ENCODE results near the gene CALHM5.

Gene CALHM5

GRCh38 chr6:116511424-116512110 lies at the start of gene CALHM5:
Gene CALHM5 (plus strand): TSS chr6:116511639. CDS start chr6:116511697, 58 bp downstream.
- peaks cover 0 to 2% of the 10 kb centered on the region in 2 donors for H3K27me3 ChIP-seq (ENCODE audit: control insufficient read depth in 2 of 2, insufficient read depth in 2 of 2, low read length in 2 of 2)
- peak within 1 kb of the TSS; percentile 56 to 66 for H3K27ac ChIP-seq (ENCODE audit: low read depth in 2 of 2, low read length in 2 of 2)
- H3K4me1 ChIP-seq (ENCODE audit: control insufficient read depth in 2 of 2, insufficient read depth in 2 of 2, low read length in 2 of 2) = no peaks in the 10 kb centered on the region
- no peaks in the 10 kb centered on the region for H3K9me3 ChIP-seq (ENCODE audit: control insufficient read depth in 2 of 2, low read length in 2 of 2)
- H3K9ac ChIP-seq (ENCODE audit: low read depth in 1 of 2, low read length in 2 of 2) = peak within 1 kb of the TSS in 1 of 2 donors; percentile 53
- no peaks in the 10 kb centered on the region for H3K36me3 ChIP-seq (ENCODE audit: control insufficient read depth in 2 of 2, insufficient read depth in 2 of 2, low read length in 2 of 2)
- peak within 1 kb of the TSS; percentile 17 to 60 for H3K4me3 ChIP-seq (ENCODE audit: low read length in 2 of 2)

GRCh38 chr6:116461932-116462885 lies 49.2 kb upstream of the CALHM5 start:
- H3K9me3 ChIP-seq (ENCODE audit: control insufficient read depth in 2 of 2, low read length in 2 of 2) = no peaks in the 10 kb centered on the region
- peak overlapping the region; percentile 51 to 70 for H3K27ac ChIP-seq (ENCODE audit: low read depth in 2 of 2, low read length in 2 of 2)
- no peaks in the 10 kb centered on the region for H3K4me1 ChIP-seq (ENCODE audit: control insufficient read depth in 2 of 2, insufficient read depth in 2 of 2, low read length in 2 of 2)
- peak overlapping the region; percentile 61 to 67 for H3K4me3 ChIP-seq (ENCODE audit: low read length in 2 of 2)
- no peaks in the 10 kb centered on the region for H3K36me3 ChIP-seq (ENCODE audit: control insufficient read depth in 2 of 2, insufficient read depth in 2 of 2, low read length in 2 of 2)
- peak overlapping the region; percentile 53 to 56 for H3K9ac ChIP-seq (ENCODE audit: low read depth in 1 of 2, low read length in 2 of 2)
- H3K27me3 ChIP-seq (ENCODE audit: control insufficient read depth in 2 of 2, insufficient read depth in 2 of 2, low read length in 2 of 2) = peaks cover 8 to 13% of the 10 kb centered on the region in 2 donors

DNA sequence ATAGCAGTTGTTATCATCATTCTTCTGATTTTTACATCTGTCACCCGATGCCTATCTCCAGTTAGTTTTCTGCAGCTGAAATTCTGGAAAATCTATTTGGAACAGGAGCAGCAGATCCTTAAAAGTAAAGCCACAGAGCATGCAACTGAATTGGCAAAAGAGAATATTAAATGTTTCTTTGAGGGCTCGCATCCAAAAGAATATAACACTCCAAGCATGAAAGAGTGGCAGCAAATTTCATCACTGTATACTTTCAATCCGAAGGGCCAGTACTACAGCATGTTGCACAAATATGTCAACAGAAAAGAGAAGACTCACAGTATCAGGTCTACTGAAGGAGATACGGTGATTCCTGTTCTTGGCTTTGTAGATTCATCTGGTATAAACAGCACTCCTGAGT lies 48.1 kb upstream of the CALHM5 start:
- Histone ChIP-seq H3K4me1 (ENCODE audit: control insufficient read depth in 2 of 2, insufficient read depth in 2 of 2, low read length in 2 of 2) (no peaks in the 10 kb centered on the region), H3K36me3 (ENCODE audit: control insufficient read depth in 2 of 2, insufficient read depth in 2 of 2, low read length in 2 of 2) (no peaks in the 10 kb centered on the region), H3K4me3 (ENCODE audit: low read length in 2 of 2) (no peak overlapping the region), H3K9me3 (ENCODE audit: control insufficient read depth in 2 of 2, low read length in 2 of 2) (no peaks in the 10 kb centered on the region), H3K27me3 (ENCODE audit: control insufficient read depth in 2 of 2, insufficient read depth in 2 of 2, low read length in 2 of 2) (peaks cover 8 to 13% of the 10 kb centered on the region in 2 donors), H3K9ac (ENCODE audit: low read depth in 1 of 2, low read length in 2 of 2) (no peak overlapping the region), H3K27ac (ENCODE audit: low read depth in 2 of 2, low read length in 2 of 2) (no peak overlapping the region)

DNA sequence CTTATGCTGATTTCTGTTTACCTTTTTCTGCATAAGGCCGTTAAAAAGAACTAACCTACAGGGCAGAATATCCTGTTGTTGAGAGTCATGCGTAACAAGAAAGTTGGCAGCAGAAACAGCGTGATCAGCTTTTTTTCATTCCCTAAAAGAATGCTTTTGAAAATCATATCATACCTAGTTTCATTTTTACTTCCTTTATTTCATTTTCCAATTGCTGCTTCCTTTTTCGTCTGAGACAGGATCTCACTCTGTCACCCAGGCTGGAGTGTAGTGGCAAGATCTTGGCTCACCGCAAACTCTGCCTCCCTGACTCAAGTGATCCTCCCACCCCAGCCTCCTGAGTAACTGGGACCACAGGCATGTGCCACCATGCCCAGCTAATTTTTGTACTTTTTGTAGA lies 46.2 kb upstream of the CALHM5 start:
- no peaks in the 10 kb centered on the region for H3K36me3 ChIP-seq (ENCODE audit: control insufficient read depth in 2 of 2, insufficient read depth in 2 of 2, low read length in 2 of 2)
- H3K4me1 ChIP-seq (ENCODE audit: control insufficient read depth in 2 of 2, insufficient read depth in 2 of 2, low read length in 2 of 2) = no peaks in the 10 kb centered on the region
- no peak overlapping the region for H3K27ac ChIP-seq (ENCODE audit: low read depth in 2 of 2, low read length in 2 of 2)
- H3K4me3 ChIP-seq (ENCODE audit: low read length in 2 of 2) = no peak overlapping the region
- no peak overlapping the region for H3K9ac ChIP-seq (ENCODE audit: low read depth in 1 of 2, low read length in 2 of 2)
- peaks cover 8 to 13% of the 10 kb centered on the region in 2 donors for H3K27me3 ChIP-seq (ENCODE audit: control insufficient read depth in 2 of 2, insufficient read depth in 2 of 2, low read length in 2 of 2)
- no peaks in the 10 kb centered on the region for H3K9me3 ChIP-seq (ENCODE audit: control insufficient read depth in 2 of 2, low read length in 2 of 2)

GRCh38 chr6:116467096-116467495 lies 44.3 kb upstream of the CALHM5 start:
- Histone ChIP-seq H3K36me3 (ENCODE audit: control insufficient read depth in 2 of 2, insufficient read depth in 2 of 2, low read length in 2 of 2) (no peaks in the 10 kb centered on the region), H3K4me3 (ENCODE audit: low read length in 2 of 2) (no peak overlapping the region), H3K9ac (ENCODE audit: low read depth in 1 of 2, low read length in 2 of 2) (no peak overlapping the region), H3K27me3 (ENCODE audit: control insufficient read depth in 2 of 2, insufficient read depth in 2 of 2, low read length in 2 of 2) (peaks cover 8 to 11% of the 10 kb centered on the region in 2 donors), H3K9me3 (ENCODE audit: control insufficient read depth in 2 of 2, low read length in 2 of 2) (no peaks in the 10 kb centered on the region), H3K4me1 (ENCODE audit: control insufficient read depth in 2 of 2, insufficient read depth in 2 of 2, low read length in 2 of 2) (no peaks in the 10 kb centered on the region), H3K27ac (ENCODE audit: low read depth in 2 of 2, low read length in 2 of 2) (no peak overlapping the region)

GRCh38 chr6:116467514-116467913 lies 43.9 kb upstream of the CALHM5 start:
- Histone ChIP-seq H3K9ac (ENCODE audit: low read depth in 1 of 2, low read length in 2 of 2) (no peak overlapping the region), H3K4me3 (ENCODE audit: low read length in 2 of 2) (no peak overlapping the region), H3K4me1 (ENCODE audit: control insufficient read depth in 2 of 2, insufficient read depth in 2 of 2, low read length in 2 of 2) (no peaks in the 10 kb centered on the region), H3K27ac (ENCODE audit: low read depth in 2 of 2, low read length in 2 of 2) (no peak overlapping the region), H3K36me3 (ENCODE audit: control insufficient read depth in 2 of 2, insufficient read depth in 2 of 2, low read length in 2 of 2) (no peaks in the 10 kb centered on the region), H3K9me3 (ENCODE audit: control insufficient read depth in 2 of 2, low read length in 2 of 2) (no peaks in the 10 kb centered on the region), H3K27me3 (ENCODE audit: control insufficient read depth in 2 of 2, insufficient read depth in 2 of 2, low read length in 2 of 2) (peaks cover 5 to 11% of the 10 kb centered on the region in 2 donors)

DNA sequence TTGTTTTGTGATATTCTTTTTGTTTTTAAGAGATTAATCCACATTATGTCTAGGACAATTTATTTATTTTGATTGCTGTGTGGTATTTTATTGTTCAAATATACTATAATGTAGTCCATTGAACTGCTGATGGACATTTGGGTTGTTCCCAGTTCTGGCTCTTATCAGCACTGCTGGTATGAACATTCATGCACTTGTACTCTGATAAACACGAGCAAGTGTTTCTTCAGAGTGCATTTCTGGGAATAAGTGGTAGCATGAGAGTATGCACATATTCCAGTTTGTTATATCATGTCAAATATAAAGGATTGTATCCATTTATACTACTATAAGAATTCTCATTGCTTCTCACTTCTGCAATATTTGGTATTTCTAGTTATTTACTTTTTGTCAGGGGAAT lies 43.1 kb upstream of the CALHM5 start:
- Histone ChIP-seq H3K27me3 (ENCODE audit: control insufficient read depth in 2 of 2, insufficient read depth in 2 of 2, low read length in 2 of 2) (peaks cover 1 to 6% of the 10 kb centered on the region in 2 donors), H3K9ac (ENCODE audit: low read depth in 1 of 2, low read length in 2 of 2) (no peak overlapping the region), H3K4me1 (ENCODE audit: control insufficient read depth in 2 of 2, insufficient read depth in 2 of 2, low read length in 2 of 2) (no peaks in the 10 kb centered on the region), H3K9me3 (ENCODE audit: control insufficient read depth in 2 of 2, low read length in 2 of 2) (no peaks in the 10 kb centered on the region), H3K4me3 (ENCODE audit: low read length in 2 of 2) (no peak overlapping the region), H3K27ac (ENCODE audit: low read depth in 2 of 2, low read length in 2 of 2) (no peak overlapping the region), H3K36me3 (ENCODE audit: control insufficient read depth in 2 of 2, insufficient read depth in 2 of 2, low read length in 2 of 2) (no peaks in the 10 kb centered on the region)

DNA sequence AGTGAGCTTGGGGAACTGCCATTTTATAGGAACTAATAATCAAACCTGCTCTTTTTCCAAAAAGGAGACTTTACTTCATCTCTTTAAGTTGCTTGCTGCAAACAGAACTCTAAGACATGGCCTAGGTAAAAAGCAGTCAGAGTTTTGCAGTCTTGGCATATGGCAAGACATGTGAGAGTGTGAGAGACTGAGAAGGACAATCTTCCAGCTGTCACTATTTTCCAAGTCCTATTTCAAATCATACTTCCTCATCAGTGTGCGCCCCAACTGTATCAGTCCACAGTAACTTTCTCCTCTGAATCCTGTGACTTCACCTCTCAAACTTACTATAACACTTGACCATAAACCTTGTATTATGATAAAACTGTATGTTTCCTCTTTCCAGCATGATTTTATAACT lies 39.9 kb upstream of the CALHM5 start:
- Histone ChIP-seq H3K27me3 (ENCODE audit: control insufficient read depth in 2 of 2, insufficient read depth in 2 of 2, low read length in 2 of 2) (no peaks in the 10 kb centered on the region), H3K4me3 (ENCODE audit: low read length in 2 of 2) (no peak overlapping the region), H3K9ac (ENCODE audit: low read depth in 1 of 2, low read length in 2 of 2) (no peak overlapping the region), H3K4me1 (ENCODE audit: control insufficient read depth in 2 of 2, insufficient read depth in 2 of 2, low read length in 2 of 2) (no peaks in the 10 kb centered on the region), H3K27ac (ENCODE audit: low read depth in 2 of 2, low read length in 2 of 2) (no peak overlapping the region), H3K9me3 (ENCODE audit: control insufficient read depth in 2 of 2, low read length in 2 of 2) (no peaks in the 10 kb centered on the region), H3K36me3 (ENCODE audit: control insufficient read depth in 2 of 2, insufficient read depth in 2 of 2, low read length in 2 of 2) (no peaks in the 10 kb centered on the region)

- H3K4me1 ChIP-seq (ENCODE audit: control insufficient read depth in 2 of 2, insufficient read depth in 2 of 2, low read length in 2 of 2) = no peaks in the 10 kb centered on the region
- no peaks in the 10 kb centered on the region for H3K36me3 ChIP-seq (ENCODE audit: control insufficient read depth in 2 of 2, insufficient read depth in 2 of 2, low read length in 2 of 2)
- H3K9ac ChIP-seq (ENCODE audit: low read depth in 1 of 2, low read length in 2 of 2) = no peak overlapping the region
- no peak overlapping the region for H3K27ac ChIP-seq (ENCODE audit: low read depth in 2 of 2, low read length in 2 of 2)
- no peak overlapping the region for H3K4me3 ChIP-seq (ENCODE audit: low read length in 2 of 2)
- no peaks in the 10 kb centered on the region for H3K9me3 ChIP-seq (ENCODE audit: control insufficient read depth in 2 of 2, low read length in 2 of 2)
- H3K27me3 ChIP-seq (ENCODE audit: control insufficient read depth in 2 of 2, insufficient read depth in 2 of 2, low read length in 2 of 2) = no peaks in the 10 kb centered on the region
Observed at GRCh38 chr6:116472706-116473105, 38.7 kb upstream of the CALHM5 start.

DNA sequence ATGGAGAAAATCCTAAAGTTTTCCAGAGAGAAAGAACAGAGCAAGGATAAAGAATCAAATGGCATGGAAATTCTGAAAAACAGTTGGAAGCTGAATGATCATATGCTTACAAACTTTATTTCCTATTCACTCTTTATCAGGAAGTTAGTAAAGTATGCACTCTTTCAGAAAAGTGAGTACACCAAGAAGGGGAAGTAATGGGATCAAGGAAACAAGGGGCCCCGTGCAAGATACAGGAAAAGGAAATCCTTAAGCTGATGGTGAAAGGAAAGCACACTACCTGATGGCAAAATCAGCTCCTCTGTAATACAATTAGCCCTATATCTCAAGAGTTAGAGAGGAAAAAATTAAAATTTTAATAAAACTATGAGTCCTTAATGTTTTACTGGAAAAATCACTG lies 36.3 kb upstream of the CALHM5 start:
- Histone ChIP-seq H3K4me3 (ENCODE audit: low read length in 2 of 2) (no peak overlapping the region), H3K9me3 (ENCODE audit: control insufficient read depth in 2 of 2, low read length in 2 of 2) (no peaks in the 10 kb centered on the region), H3K36me3 (ENCODE audit: control insufficient read depth in 2 of 2, insufficient read depth in 2 of 2, low read length in 2 of 2) (no peaks in the 10 kb centered on the region), H3K9ac (ENCODE audit: low read depth in 1 of 2, low read length in 2 of 2) (no peak overlapping the region), H3K27me3 (ENCODE audit: control insufficient read depth in 2 of 2, insufficient read depth in 2 of 2, low read length in 2 of 2) (no peaks in the 10 kb centered on the region), H3K27ac (ENCODE audit: low read depth in 2 of 2, low read length in 2 of 2) (peak overlapping the region in 1 of 2 donors; percentile 33), H3K4me1 (ENCODE audit: control insufficient read depth in 2 of 2, insufficient read depth in 2 of 2, low read length in 2 of 2) (no peaks in the 10 kb centered on the region)
